Brain microvascular endothelial cell (primary cell): ENCODE results near the gene LRP1B.

Source experiments
- DNase-seq: peaks from one replicate; pipeline ENCODE4 v3.0.0-alpha.2; 2020
- H3K27ac ChIP-seq: fragments of 250-450 bp; sonication (Bioruptor Pico); 2 replicates; pipeline ENCODE4 v1.5.1; 2020; ENCODE audit warnings: mild to moderate bottlenecking, moderate library complexity
- H3K27me3 ChIP-seq: fragments of 250-450 bp; sonication (Bioruptor Pico); replicated peaks from 2 replicates; pipeline ENCODE4 v1.5.1; 2020; ENCODE audit warnings: mild to moderate bottlenecking
- H3K36me3 ChIP-seq: fragments of 250-450 bp; sonication (Bioruptor Pico); replicated peaks from 2 replicates; pipeline ENCODE4 v1.5.1; 2020; ENCODE audit warnings: mild to moderate bottlenecking
- H3K4me3 ChIP-seq: 2 replicates; pipeline ENCODE4 v1.5.1; 2011; ENCODE audit warnings: low read depth, mild to moderate bottlenecking, control low read depth, low read length, moderate library complexity
- in situ Hi-C: cut with HindIII; loops from 2 replicates; pipeline ENCODE4 v1.10.0; 2017; ENCODE audit warnings: low sequenced_read_pairs, low pct_ligation_motif_present
- TF ChIP-seq, protein P1 (sequence below): IDR thresholded peaks from 2 replicates; pipeline ENCODE4 v1.5.1; 2011; ENCODE audit warnings: low read depth, mild to moderate bottlenecking, moderate library complexity, low read length, control low read depth, inconsistent platforms; ENCODE audit errors: missing control alignments

Gene LRP1B

DNA sequence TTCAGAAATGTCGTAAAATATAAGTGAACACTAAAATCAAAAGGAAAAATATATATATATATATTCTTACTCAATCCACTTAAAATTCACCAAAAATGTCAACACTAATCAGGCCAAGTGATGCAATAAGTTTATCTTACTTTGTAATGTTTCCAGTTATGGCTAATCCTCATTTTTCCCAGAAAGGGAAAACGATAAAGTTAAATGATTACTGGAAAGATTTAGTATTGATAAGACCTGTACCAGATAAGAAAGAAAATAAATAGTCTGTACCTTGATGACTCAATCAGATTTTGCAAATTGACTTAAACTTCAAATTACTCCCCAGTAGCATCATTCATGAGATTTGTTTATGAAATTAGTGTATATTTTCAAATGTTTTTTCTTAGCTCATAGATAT lies 407.0 kb downstream of the LRP1B start:
- H3K27me3 ChIP-seq, result no peaks in the 10 kb centered on the region
- H3K4me3 ChIP-seq, result no peak overlapping the region
- no peak overlapping the region for H3K27ac ChIP-seq
- TF ChIP-seq, protein P1, sequence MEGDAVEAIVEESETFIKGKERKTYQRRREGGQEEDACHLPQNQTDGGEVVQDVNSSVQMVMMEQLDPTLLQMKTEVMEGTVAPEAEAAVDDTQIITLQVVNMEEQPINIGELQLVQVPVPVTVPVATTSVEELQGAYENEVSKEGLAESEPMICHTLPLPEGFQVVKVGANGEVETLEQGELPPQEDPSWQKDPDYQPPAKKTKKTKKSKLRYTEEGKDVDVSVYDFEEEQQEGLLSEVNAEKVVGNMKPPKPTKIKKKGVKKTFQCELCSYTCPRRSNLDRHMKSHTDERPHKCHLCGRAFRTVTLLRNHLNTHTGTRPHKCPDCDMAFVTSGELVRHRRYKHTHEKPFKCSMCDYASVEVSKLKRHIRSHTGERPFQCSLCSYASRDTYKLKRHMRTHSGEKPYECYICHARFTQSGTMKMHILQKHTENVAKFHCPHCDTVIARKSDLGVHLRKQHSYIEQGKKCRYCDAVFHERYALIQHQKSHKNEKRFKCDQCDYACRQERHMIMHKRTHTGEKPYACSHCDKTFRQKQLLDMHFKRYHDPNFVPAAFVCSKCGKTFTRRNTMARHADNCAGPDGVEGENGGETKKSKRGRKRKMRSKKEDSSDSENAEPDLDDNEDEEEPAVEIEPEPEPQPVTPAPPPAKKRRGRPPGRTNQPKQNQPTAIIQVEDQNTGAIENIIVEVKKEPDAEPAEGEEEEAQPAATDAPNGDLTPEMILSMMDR, result no peak
- no peaks in the 10 kb centered on the region for H3K36me3 ChIP-seq
- in situ Hi-C loops, result no loop called here
- no peak for DNase-seq

- Histone ChIP-seq H3K27me3 (no peaks in the 10 kb centered on the region), H3K27ac (no peak overlapping the region), H3K4me3 (no peak overlapping the region), H3K36me3 (no peaks in the 10 kb centered on the region)
- in situ Hi-C loops, result no loop called here
- DNase-seq, result no peak
- TF ChIP-seq, protein P1, result no peak
Measured at GRCh38 chr2:141720476-141720875, 410.3 kb downstream of the LRP1B start.

GRCh38 chr2:141714496-141714895 lies 416.3 kb downstream of the LRP1B start:
- H3K36me3 ChIP-seq, result no peaks in the 10 kb centered on the region
- no peaks in the 10 kb centered on the region for H3K27me3 ChIP-seq
- in situ Hi-C loops, result no loop called here
- H3K27ac ChIP-seq, result no peak overlapping the region
- no peak for DNase-seq
- H3K4me3 ChIP-seq, result no peak overlapping the region
- TF ChIP-seq, protein P1, result no peak

DNA sequence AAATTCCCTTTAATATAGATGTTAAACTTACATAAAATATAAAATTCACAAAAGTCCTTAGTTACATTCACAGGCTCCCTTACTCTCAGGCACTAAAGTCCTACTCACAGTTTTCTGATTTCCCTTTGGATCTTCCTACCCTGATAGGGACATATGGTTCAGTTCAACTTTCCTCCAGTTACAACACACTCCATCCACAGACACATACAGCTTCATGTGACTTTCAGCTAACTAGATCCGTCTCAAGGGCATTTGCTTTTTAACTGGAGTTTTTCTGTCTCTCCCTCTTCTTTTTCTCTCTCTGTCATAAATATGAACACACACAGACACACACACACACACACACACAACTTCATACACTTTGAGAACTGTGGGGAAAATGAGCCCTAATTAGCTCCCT lies 419.2 kb downstream of the LRP1B start:
- H3K4me3 ChIP-seq, result no peak overlapping the region
- H3K36me3 ChIP-seq, result no peaks in the 10 kb centered on the region
- in situ Hi-C loops, result no loop called here
- no peak for DNase-seq
- no peaks in the 10 kb centered on the region for H3K27me3 ChIP-seq
- TF ChIP-seq, protein P1, result no peak
- no peak overlapping the region for H3K27ac ChIP-seq

- TF ChIP-seq, protein P1, result no peak
- in situ Hi-C loops, result no loop called here
Measured at GRCh38 chr2:141710589-141711239, 420.1 kb downstream of the LRP1B start.

DNA sequence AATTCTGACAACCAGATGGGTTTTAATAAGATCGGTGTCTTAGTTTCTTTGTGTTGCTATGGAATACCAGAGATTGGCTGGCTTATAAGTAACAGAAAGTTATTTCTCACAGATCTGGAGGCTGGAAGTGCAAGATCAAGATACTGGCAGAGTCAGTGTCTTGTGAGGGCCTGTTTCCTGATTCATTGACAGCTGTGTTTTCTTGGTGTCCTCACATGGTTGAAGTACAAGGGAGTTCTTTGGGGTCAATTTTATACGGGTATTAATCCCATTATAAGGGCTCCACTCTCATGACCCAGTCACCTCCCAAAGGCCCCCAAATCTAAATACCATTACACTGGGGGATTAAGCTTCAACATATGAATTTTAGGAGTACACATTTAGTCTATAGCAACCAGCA lies 421.1 kb downstream of the LRP1B start:
- H3K27ac ChIP-seq, result no peak overlapping the region
- no peaks in the 10 kb centered on the region for H3K36me3 ChIP-seq
- no peaks in the 10 kb centered on the region for H3K27me3 ChIP-seq
- TF ChIP-seq, protein P1, result no peak
- in situ Hi-C loops, result no loop called here
- no peak overlapping the region for H3K4me3 ChIP-seq
- no peak for DNase-seq

More at GRCh38 chr2:141710589-141711239, 420.1 kb downstream of the LRP1B start:
- H3K36me3 ChIP-seq, result no peaks in the 10 kb centered on the region
- H3K27ac ChIP-seq, result no peak overlapping the region
- no peak overlapping the region for H3K4me3 ChIP-seq
- DNase-seq, result no peak
- no peaks in the 10 kb centered on the region for H3K27me3 ChIP-seq
